Cardiac muscle cell (in vitro differentiated cells and primary cell): ENCODE results near the gene GAREM1. TPM values are rescaled to one million over a fixed set of nuclear protein-coding genes. Genes with fewer than 3 reads are reported as not detected.

Experiments
- DNase-seq, 2 donors: peaks; one replicate each; pipeline versions ENCODE4 v3.0.0 to v3.0.0-alpha.2; 2010 to 2017; ENCODE audit warnings: low read depth in 1 of 2, low spot score in 1 of 2
- H3K27ac ChIP-seq: fragments of 200-600 bp; sonication (generic); 2 replicates; pipeline ENCODE4 v1.5.1; 2016
- H3K27me3 ChIP-seq: fragments of 200-600 bp; sonication (generic); 2 replicates; pipeline ENCODE4 v1.6.0; 2016; ENCODE audit warnings: control low read depth
- H3K36me3 ChIP-seq: fragments of 200-600 bp; sonication (generic); 2 replicates; pipeline ENCODE4 v1.5.1; 2016; ENCODE audit warnings: control low read depth
- H3K4me1 ChIP-seq: fragments of 200-600 bp; sonication (generic); 2 replicates; pipeline ENCODE4 v1.8.1; 2017; ENCODE audit warnings: low read depth, mild to moderate bottlenecking, mixed run types
- H3K4me3 ChIP-seq: fragments of 200-600 bp; sonication (generic); 2 replicates; pipeline ENCODE4 v1.5.1; 2016; ENCODE audit warnings: mild to moderate bottlenecking
- H3K9me3 ChIP-seq: fragments of 200-600 bp; sonication (generic); 2 replicates; pipeline ENCODE4 v1.5.1; 2017; ENCODE audit warnings: low read depth, mild to moderate bottlenecking, control low read depth
- polyA plus RNA-seq: library from polyadenylated mRNA; unstranded; fragments of >200 nt; fragmentation: Nextera tagmentation; extraction: Ambion mirVana; gene quantifications from 2 replicates; pipeline ENCODE4 v1.2.1, GENCODE V29; 2016
- total RNA-seq: library from RNA; depleted of rRNA; stranded (reverse); fragments of >200 nt; gene quantifications from 2 replicates; pipeline ENCODE4 v1.2.3, GENCODE V29; 2016
- TF ChIP-seq, protein P1 (sequence below): IDR thresholded peaks from 2 replicates; pipeline ENCODE4 v1.5.1; 2012; ENCODE audit warnings: low read depth, mild to moderate bottlenecking, low read length

Gene GAREM1
- total and polyA plus RNA-seq, 2 experiments from 2014 or later = 14.2 to 17.3 TPM

GRCh38 chr18:32299484-32299883 is 171.2 kb downstream of the GAREM1 start:
- no peak overlapping the region for H3K27ac ChIP-seq
- no peak overlapping the region for H3K4me3 ChIP-seq
- H3K27me3 ChIP-seq = no peaks in the 10 kb centered on the region
- TF ChIP-seq, protein P1, sequence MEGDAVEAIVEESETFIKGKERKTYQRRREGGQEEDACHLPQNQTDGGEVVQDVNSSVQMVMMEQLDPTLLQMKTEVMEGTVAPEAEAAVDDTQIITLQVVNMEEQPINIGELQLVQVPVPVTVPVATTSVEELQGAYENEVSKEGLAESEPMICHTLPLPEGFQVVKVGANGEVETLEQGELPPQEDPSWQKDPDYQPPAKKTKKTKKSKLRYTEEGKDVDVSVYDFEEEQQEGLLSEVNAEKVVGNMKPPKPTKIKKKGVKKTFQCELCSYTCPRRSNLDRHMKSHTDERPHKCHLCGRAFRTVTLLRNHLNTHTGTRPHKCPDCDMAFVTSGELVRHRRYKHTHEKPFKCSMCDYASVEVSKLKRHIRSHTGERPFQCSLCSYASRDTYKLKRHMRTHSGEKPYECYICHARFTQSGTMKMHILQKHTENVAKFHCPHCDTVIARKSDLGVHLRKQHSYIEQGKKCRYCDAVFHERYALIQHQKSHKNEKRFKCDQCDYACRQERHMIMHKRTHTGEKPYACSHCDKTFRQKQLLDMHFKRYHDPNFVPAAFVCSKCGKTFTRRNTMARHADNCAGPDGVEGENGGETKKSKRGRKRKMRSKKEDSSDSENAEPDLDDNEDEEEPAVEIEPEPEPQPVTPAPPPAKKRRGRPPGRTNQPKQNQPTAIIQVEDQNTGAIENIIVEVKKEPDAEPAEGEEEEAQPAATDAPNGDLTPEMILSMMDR = no peak
- DNase-seq = no peak
- H3K4me1 ChIP-seq = peaks cover 7% of the 10 kb centered on the region
- no peaks in the 10 kb centered on the region for H3K36me3 ChIP-seq
- H3K9me3 ChIP-seq = no peaks in the 10 kb centered on the region

GRCh38 chr18:32298171-32298667 is 172.5 kb downstream of the GAREM1 start:
- Histone ChIP-seq H3K9me3 (no peaks in the 10 kb centered on the region), H3K27ac (no peak overlapping the region), H3K4me3 (no peak overlapping the region), H3K27me3 (no peaks in the 10 kb centered on the region), H3K36me3 (no peaks in the 10 kb centered on the region), H3K4me1 (peaks cover 7% of the 10 kb centered on the region)
- peak in 1 of 2 donors; percentile 45 for DNase-seq
- TF ChIP-seq, protein P1 = no peak

GRCh38 chr18:32297579-32298170 is 173.0 kb downstream of the GAREM1 start:
- Histone ChIP-seq H3K4me1 (peaks cover 7% of the 10 kb centered on the region), H3K27me3 (no peaks in the 10 kb centered on the region), H3K27ac (no peak overlapping the region), H3K9me3 (no peaks in the 10 kb centered on the region), H3K4me3 (no peak overlapping the region), H3K36me3 (no peaks in the 10 kb centered on the region)
- TF ChIP-seq, protein P1 = no peak
- DNase-seq = no peak

DNA sequence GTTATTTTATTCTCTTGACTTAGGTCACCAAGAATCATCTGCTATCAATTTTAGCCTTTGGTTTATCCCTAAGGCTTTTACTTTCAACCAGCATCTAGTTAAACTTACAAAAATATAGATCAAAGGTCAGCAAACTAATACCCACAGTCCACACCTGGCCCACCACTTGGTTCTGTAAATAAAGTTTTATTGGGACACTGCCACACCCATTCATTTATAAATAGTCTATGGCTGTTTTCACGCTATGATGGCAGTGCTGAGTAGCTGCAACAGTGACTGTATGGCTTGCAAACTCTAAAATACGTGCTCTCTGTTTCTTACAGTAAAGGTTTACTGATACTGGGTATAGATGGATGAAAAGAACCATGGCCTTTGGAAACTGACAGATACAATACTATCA is 173.8 kb downstream of the GAREM1 start:
- no peaks in the 10 kb centered on the region for H3K27me3 ChIP-seq
- TF ChIP-seq, protein P1 = no peak
- DNase-seq = no peak
- H3K9me3 ChIP-seq = no peaks in the 10 kb centered on the region
- no peaks in the 10 kb centered on the region for H3K36me3 ChIP-seq
- H3K27ac ChIP-seq = no peak overlapping the region
- peaks cover under 1% of the 10 kb centered on the region for H3K4me1 ChIP-seq
- H3K4me3 ChIP-seq = no peak overlapping the region

DNA sequence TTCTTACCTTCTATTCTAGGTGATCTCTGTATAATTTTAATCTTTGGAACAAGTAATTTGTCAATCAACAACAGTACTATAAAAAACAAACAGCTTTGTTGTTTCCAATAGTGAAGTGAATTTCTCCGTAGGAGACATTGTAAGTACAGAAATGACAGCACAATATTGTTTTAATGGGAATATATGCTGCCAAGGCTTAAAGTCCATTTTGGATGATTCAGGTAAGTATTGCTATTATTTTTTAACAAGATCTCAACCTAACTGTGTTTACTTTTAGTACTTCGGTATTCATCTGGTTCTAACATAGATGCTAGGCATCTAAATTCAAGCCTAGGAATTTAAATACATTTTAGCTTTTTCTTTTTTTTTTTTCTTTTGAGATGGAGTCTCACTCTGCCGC is 175.1 kb downstream of the GAREM1 start:
- no peaks in the 10 kb centered on the region for H3K36me3 ChIP-seq

More for the DNA sequence above, 175.1 kb downstream of the GAREM1 start:
- H3K4me1 ChIP-seq = no peaks in the 10 kb centered on the region
- no peaks in the 10 kb centered on the region for H3K9me3 ChIP-seq
- no peak overlapping the region for H3K27ac ChIP-seq
- DNase-seq = no peak
- H3K4me3 ChIP-seq = no peak overlapping the region
- H3K27me3 ChIP-seq = no peaks in the 10 kb centered on the region
- TF ChIP-seq, protein P1 = no peak
